Mesendoderm (in vitro differentiated cells): Measurements from ENCODE around the gene CAND2.
A peak's percentile ranks its signal among the peaks of the same experiment; 100 is the strongest.

Experiments
- DNase-seq: peaks from one replicate; pipeline ENCODE4 v3.0.0; 2013
- H2AK5ac ChIP-seq: 2 replicates; pipeline ENCODE4 v1.6.1; 2013; ENCODE audit warnings: low read length, inconsistent platforms
- H2BK120ac ChIP-seq: 2 replicates; pipeline ENCODE4 v1.6.1; 2013; ENCODE audit warnings: low read depth, mild to moderate bottlenecking, low read length, moderate library complexity, mixed read lengths
- H2BK15ac ChIP-seq: replicated peaks from 2 replicates; pipeline ENCODE4 v1.6.1; 2013; ENCODE audit warnings: low read depth, mild to moderate bottlenecking, moderate library complexity
- H2BK5ac ChIP-seq: 2 replicates; pipeline ENCODE4 v1.6.1; 2013; ENCODE audit warnings: low read length, inconsistent platforms
- H3K18ac ChIP-seq: 2 replicates; pipeline ENCODE4 v1.6.1; 2013; ENCODE audit warnings: mild to moderate bottlenecking, low read length, mixed read lengths
- H3K23ac ChIP-seq: one replicate; pipeline ENCODE4 v1.6.1; 2013; ENCODE audit warnings: low read length
- H3K27ac ChIP-seq: 2 replicates; pipeline ENCODE4 v1.5.1; 2013; ENCODE audit warnings: low read depth, mild to moderate bottlenecking, inconsistent platforms, low read length, moderate library complexity
- H3K27me3 ChIP-seq: 2 replicates; pipeline ENCODE4 v1.6.1; 2013; ENCODE audit warnings: low read length, control low read depth, mild to moderate bottlenecking, inconsistent platforms; ENCODE audit not compliant: insufficient read depth, poor library complexity
- H3K36me3 ChIP-seq: 2 replicates; pipeline ENCODE4 v1.6.1; 2013; ENCODE audit warnings: low read length, inconsistent platforms; ENCODE audit not compliant: control insufficient read depth, insufficient read depth
- H3K4ac ChIP-seq: one replicate; pipeline ENCODE4 v1.6.1; 2013; ENCODE audit warnings: low read depth, mild to moderate bottlenecking, low read length, moderate library complexity
- H3K4me1 ChIP-seq: 2 replicates; pipeline ENCODE4 v1.6.1; 2013; ENCODE audit warnings: low read depth, low read length, inconsistent platforms; ENCODE audit not compliant: control insufficient read depth
- H3K4me2 ChIP-seq: 2 replicates; pipeline ENCODE4 v1.6.1; 2013; ENCODE audit warnings: low read length
- H3K4me3 ChIP-seq: 2 replicates; pipeline ENCODE4 v1.5.1; 2013; ENCODE audit warnings: mild to moderate bottlenecking, low read length
- H3K56ac ChIP-seq: one replicate; pipeline ENCODE4 v1.6.1; 2013; ENCODE audit warnings: low read length
- H3K79me1 ChIP-seq: 2 replicates; pipeline ENCODE4 v1.6.1; 2013; ENCODE audit warnings: low read length, inconsistent platforms
- H3K79me2 ChIP-seq: 2 replicates; pipeline ENCODE4 v1.6.1; 2013; ENCODE audit warnings: mild to moderate bottlenecking, low read length; ENCODE audit not compliant: control insufficient read depth, insufficient read depth
- H3K9ac ChIP-seq: 2 replicates; pipeline ENCODE4 v1.6.1; 2013; ENCODE audit warnings: low read length, inconsistent platforms
- H4K5ac ChIP-seq: one replicate; pipeline ENCODE4 v1.6.1; 2013; ENCODE audit warnings: low read length
- H4K8ac ChIP-seq: one replicate; pipeline ENCODE4 v1.6.1; 2013; ENCODE audit warnings: low read depth, mild to moderate bottlenecking, control low read depth, low read length, moderate library complexity
- WGBS: extraction: QIAGEN DNeasy Blood & Tissue Kit; methylation state at CpG from one replicate; pipeline ENCODE4 v1.1.7; 2013; ENCODE audit warnings: low lambda C conversion rate, missing lambda C conversion rate; ENCODE audit not compliant: insufficient coverage; ENCODE audit errors: extremely low coverage; 5-methylcytosine and 5-hydroxymethylcytosine counted together

CAND2 gene

GRCh38 chr3:12809001-12809400 is 12.5 kb downstream of the CAND2 start:
- no peak overlapping the region for H3K4me3 ChIP-seq
- no peak overlapping the region for H2BK15ac ChIP-seq
- no peak overlapping the region for H4K5ac ChIP-seq
- no peaks in the 10 kb centered on the region for H3K27me3 ChIP-seq
- H2BK5ac ChIP-seq: no peak overlapping the region
- DNase-seq: no peak
- no peak overlapping the region for H3K4ac ChIP-seq
- no peaks in the 10 kb centered on the region for H3K36me3 ChIP-seq
- H3K4me1 ChIP-seq: peaks cover 1% of the 10 kb centered on the region
- no peak overlapping the region for H4K8ac ChIP-seq
- H3K79me2 ChIP-seq: no peaks in the 10 kb centered on the region
- no peak overlapping the region for H3K9ac ChIP-seq
- H3K18ac ChIP-seq: no peak overlapping the region
- H2BK120ac ChIP-seq: no peak overlapping the region
- H3K79me1 ChIP-seq: no peaks in the 10 kb centered on the region
- no peak overlapping the region for H3K56ac ChIP-seq
- no peak overlapping the region for H3K27ac ChIP-seq
- no CpG with 5 or more reads among the region's 3 CpGs for WGBS
- no peak overlapping the region for H2AK5ac ChIP-seq
- H3K23ac ChIP-seq: no peak overlapping the region
- no peak overlapping the region for H3K4me2 ChIP-seq

- Histone ChIP-seq H3K4ac (no peak overlapping the region), H3K36me3 (no peaks in the 10 kb centered on the region), H3K4me1 (peaks cover 1% of the 10 kb centered on the region), H3K4me3 (no peak overlapping the region), H3K27me3 (no peaks in the 10 kb centered on the region), H3K27ac (no peak overlapping the region), H3K9ac (peak overlapping the region; percentile 78), H3K79me2 (no peaks in the 10 kb centered on the region), H2AK5ac (no peak overlapping the region), H3K56ac (peak overlapping the region; percentile 94), H2BK15ac (no peak overlapping the region), H4K8ac (no peak overlapping the region), H2BK120ac (no peak overlapping the region), H3K23ac (no peak overlapping the region), H3K79me1 (no peaks in the 10 kb centered on the region), H2BK5ac (no peak overlapping the region), H3K18ac (no peak overlapping the region), H3K4me2 (peak overlapping the region; percentile 86), H4K5ac (no peak overlapping the region)
- DNase-seq: no peak
- WGBS: no CpG with 5 or more reads among the region's 5 CpGs
Observed at GRCh38 chr3:12809435-12809834, 13.0 kb downstream of the CAND2 start.

GRCh38 chr3:12810013-12810780 is 13.7 kb downstream of the CAND2 start:
- H3K56ac ChIP-seq: peak overlapping the region; percentile 94

GRCh38 chr3:12810961-12811360 is 14.5 kb downstream of the CAND2 start:
- Histone ChIP-seq H3K4me2 (no peak overlapping the region), H2BK15ac (no peak overlapping the region), H3K4me1 (peaks cover 1% of the 10 kb centered on the region), H3K27me3 (no peaks in the 10 kb centered on the region), H3K4ac (no peak overlapping the region), H3K23ac (no peak overlapping the region), H3K36me3 (no peaks in the 10 kb centered on the region), H2AK5ac (peak overlapping the region; percentile 82), H3K79me1 (no peaks in the 10 kb centered on the region), H4K8ac (no peak overlapping the region), H2BK120ac (no peak overlapping the region), H3K9ac (no peak overlapping the region), H3K79me2 (no peaks in the 10 kb centered on the region), H3K18ac (no peak overlapping the region), H3K27ac (no peak overlapping the region), H3K56ac (no peak overlapping the region), H3K4me3 (no peak overlapping the region), H4K5ac (no peak overlapping the region), H2BK5ac (no peak overlapping the region)
- WGBS: no CpG with 5 or more reads among the region's 5 CpGs
- DNase-seq: no peak

More at GRCh38 chr3:12810013-12810780, 13.7 kb downstream of the CAND2 start:
- Histone ChIP-seq H3K18ac (peak overlapping the region; percentile 30), H3K4ac (no peak overlapping the region), H3K79me2 (no peaks in the 10 kb centered on the region), H2BK15ac (no peak overlapping the region), H2AK5ac (no peak overlapping the region), H2BK5ac (no peak overlapping the region), H3K4me2 (peak overlapping the region; percentile 86), H3K36me3 (no peaks in the 10 kb centered on the region), H3K4me3 (peak overlapping the region; percentile 54), H4K5ac (no peak overlapping the region), H4K8ac (no peak overlapping the region), H2BK120ac (no peak overlapping the region), H3K79me1 (no peaks in the 10 kb centered on the region), H3K23ac (no peak overlapping the region), H3K4me1 (peaks cover 1% of the 10 kb centered on the region), H3K27ac (no peak overlapping the region), H3K27me3 (no peaks in the 10 kb centered on the region), H3K9ac (peak overlapping the region; percentile 78)
- WGBS: no CpG with 5 or more reads among the region's 50 CpGs
- peak; percentile 95 for DNase-seq

- no peaks in the 10 kb centered on the region for H3K79me2 ChIP-seq
- DNase-seq: no peak
- no CpG with 5 or more reads among the region's 3 CpGs for WGBS
Observed at GRCh38 chr3:12812812-12813211, 16.3 kb downstream of the CAND2 start.

GRCh38 chr3:12813967-12814366 is 17.5 kb downstream of the CAND2 start:
- H3K9ac ChIP-seq: no peak overlapping the region
- H3K4me1 ChIP-seq: peaks cover 1% of the 10 kb centered on the region
- H2BK5ac ChIP-seq: no peak overlapping the region
- no peak overlapping the region for H3K4me2 ChIP-seq
- H3K18ac ChIP-seq: no peak overlapping the region
- H4K5ac ChIP-seq: no peak overlapping the region
- H3K23ac ChIP-seq: no peak overlapping the region
- H3K79me2 ChIP-seq: no peaks in the 10 kb centered on the region
- no peaks in the 10 kb centered on the region for H3K79me1 ChIP-seq
- H3K27me3 ChIP-seq: no peaks in the 10 kb centered on the region
- no peak overlapping the region for H2AK5ac ChIP-seq
- no peak overlapping the region for H2BK120ac ChIP-seq
- H3K36me3 ChIP-seq: no peaks in the 10 kb centered on the region
- H4K8ac ChIP-seq: no peak overlapping the region
- no peak overlapping the region for H2BK15ac ChIP-seq
- H3K27ac ChIP-seq: no peak overlapping the region
- no peak overlapping the region for H3K4me3 ChIP-seq
- H3K56ac ChIP-seq: no peak overlapping the region
- DNase-seq: no peak
- H3K4ac ChIP-seq: no peak overlapping the region
- WGBS: no CpG with 5 or more reads among the region's 6 CpGs

More at GRCh38 chr3:12812812-12813211, 16.3 kb downstream of the CAND2 start:
- no peak overlapping the region for H3K4me3 ChIP-seq
- no peak overlapping the region for H3K18ac ChIP-seq
- no peaks in the 10 kb centered on the region for H3K27me3 ChIP-seq
- H3K23ac ChIP-seq: no peak overlapping the region
- no peak overlapping the region for H2BK120ac ChIP-seq
- no peak overlapping the region for H2AK5ac ChIP-seq
- no peak overlapping the region for H4K5ac ChIP-seq
- no peak overlapping the region for H2BK15ac ChIP-seq
- H3K27ac ChIP-seq: no peak overlapping the region
- H3K9ac ChIP-seq: no peak overlapping the region
- no peaks in the 10 kb centered on the region for H3K79me1 ChIP-seq
- H3K4ac ChIP-seq: no peak overlapping the region
- no peak overlapping the region for H2BK5ac ChIP-seq
- H3K4me2 ChIP-seq: no peak overlapping the region
- H3K36me3 ChIP-seq: no peaks in the 10 kb centered on the region
- no peak overlapping the region for H3K56ac ChIP-seq
- no peak overlapping the region for H4K8ac ChIP-seq
- peaks cover 1% of the 10 kb centered on the region for H3K4me1 ChIP-seq
